Measurements from ENCODE around the gene PLIN5.

GRCh38 chr19:4507150-4507452, 27.9 kb downstream of the PLIN5 start:
- TF ChIP-seq, protein P1, sequence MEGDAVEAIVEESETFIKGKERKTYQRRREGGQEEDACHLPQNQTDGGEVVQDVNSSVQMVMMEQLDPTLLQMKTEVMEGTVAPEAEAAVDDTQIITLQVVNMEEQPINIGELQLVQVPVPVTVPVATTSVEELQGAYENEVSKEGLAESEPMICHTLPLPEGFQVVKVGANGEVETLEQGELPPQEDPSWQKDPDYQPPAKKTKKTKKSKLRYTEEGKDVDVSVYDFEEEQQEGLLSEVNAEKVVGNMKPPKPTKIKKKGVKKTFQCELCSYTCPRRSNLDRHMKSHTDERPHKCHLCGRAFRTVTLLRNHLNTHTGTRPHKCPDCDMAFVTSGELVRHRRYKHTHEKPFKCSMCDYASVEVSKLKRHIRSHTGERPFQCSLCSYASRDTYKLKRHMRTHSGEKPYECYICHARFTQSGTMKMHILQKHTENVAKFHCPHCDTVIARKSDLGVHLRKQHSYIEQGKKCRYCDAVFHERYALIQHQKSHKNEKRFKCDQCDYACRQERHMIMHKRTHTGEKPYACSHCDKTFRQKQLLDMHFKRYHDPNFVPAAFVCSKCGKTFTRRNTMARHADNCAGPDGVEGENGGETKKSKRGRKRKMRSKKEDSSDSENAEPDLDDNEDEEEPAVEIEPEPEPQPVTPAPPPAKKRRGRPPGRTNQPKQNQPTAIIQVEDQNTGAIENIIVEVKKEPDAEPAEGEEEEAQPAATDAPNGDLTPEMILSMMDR (IDR thresholded peaks at IDR 0.05; ENCODE audit: borderline replicate concordance, extremely low read depth, low read length, poor library complexity, severe bottlenecking), result no peak
- no peak for TF ChIP-seq EZH2 (IDR thresholded peaks at IDR 0.05; ENCODE audit: borderline replicate concordance, low read depth, low read length, severe bottlenecking)
